H9 (cell line): Measurements from ENCODE around the gene LAMP5. TPM values are rescaled to one million over a fixed set of nuclear protein-coding genes. Genes with fewer than 3 reads are reported as not detected.
A peak's percentile ranks its signal among the peaks of the same experiment; 100 is the strongest.

Experiments used
- DNase-seq: peaks from one replicate; pipeline ENCODE4 v3.0.0-alpha.2; 2017
- H2AFZ ChIP-seq: one replicate; pipeline ENCODE4 v1.6.1; 2013; ENCODE audit warnings: mild to moderate bottlenecking, low read length, control low read depth, moderate library complexity
- H2AK5ac ChIP-seq: 2 replicates; pipeline ENCODE4 v1.6.1; 2013; ENCODE audit warnings: low read length, control low read depth, mixed read lengths; ENCODE audit not compliant: insufficient read length
- H2BK120ac ChIP-seq: one replicate; pipeline ENCODE4 v1.6.1; 2013; ENCODE audit warnings: low read depth, mild to moderate bottlenecking, low read length, control low read depth, inconsistent platforms; ENCODE audit not compliant: poor library complexity, severe bottlenecking
- H2BK12ac ChIP-seq: 2 replicates; pipeline ENCODE4 v1.6.1; 2013; ENCODE audit warnings: low read length, control low read depth, mixed read lengths, low read depth; ENCODE audit not compliant: insufficient read length
- H2BK15ac ChIP-seq: 2 replicates; pipeline ENCODE4 v1.6.1; 2013; ENCODE audit warnings: low read depth, low read length, control low read depth
- H2BK20ac ChIP-seq: one replicate; pipeline ENCODE4 v1.6.1; 2013; ENCODE audit warnings: low read depth, mild to moderate bottlenecking, low read length, control low read depth, inconsistent platforms; ENCODE audit not compliant: poor library complexity, severe bottlenecking
- H2BK5ac ChIP-seq: 2 replicates; pipeline ENCODE4 v1.6.1; 2013; ENCODE audit warnings: low read length, control low read depth, mixed read lengths; ENCODE audit not compliant: insufficient read length
- H3K14ac ChIP-seq: 2 replicates; pipeline ENCODE4 v1.6.1; 2013; ENCODE audit warnings: low read length, control low read depth; ENCODE audit not compliant: insufficient read depth
- H3K18ac ChIP-seq: 2 replicates; pipeline ENCODE4 v1.6.1; 2013; ENCODE audit warnings: low read depth, mild to moderate bottlenecking, mixed read lengths, low read length, control low read depth; ENCODE audit not compliant: insufficient read length
- H3K23ac ChIP-seq: 2 replicates; pipeline ENCODE4 v1.6.1; 2013; ENCODE audit warnings: low read length, control low read depth, mixed read lengths, low read depth; ENCODE audit not compliant: insufficient read length
- H3K23me2 ChIP-seq: 2 replicates; pipeline ENCODE4 v1.6.1; 2013; ENCODE audit warnings: low read depth, mild to moderate bottlenecking, mixed read lengths, low read length, control low read depth; ENCODE audit not compliant: insufficient read length, poor library complexity, severe bottlenecking
- H3K27ac ChIP-seq: 2 replicates; pipeline ENCODE4 v1.5.1; 2013; ENCODE audit warnings: low read length, control low read depth, mixed read lengths, low read depth; ENCODE audit not compliant: insufficient read length
- H3K27me3 ChIP-seq: 2 replicates; pipeline ENCODE4 v1.6.1; 2013; ENCODE audit warnings: low read length, control low read depth, inconsistent platforms; ENCODE audit not compliant: insufficient read depth
- H3K4ac ChIP-seq: 2 replicates; pipeline ENCODE4 v1.6.1; 2013; ENCODE audit warnings: low read depth, mild to moderate bottlenecking, control low read depth, inconsistent platforms, low read length, moderate library complexity
- H3K4me1 ChIP-seq: 2 replicates; pipeline ENCODE4 v1.6.1; 2013; ENCODE audit warnings: low read length, control low read depth, inconsistent platforms; ENCODE audit not compliant: insufficient read depth
- H3K4me2 ChIP-seq: 2 replicates; pipeline ENCODE4 v1.6.1; 2013; ENCODE audit warnings: low read length, control low read depth, mixed read lengths; ENCODE audit not compliant: insufficient read length, insufficient read depth
- H3K56ac ChIP-seq: 2 replicates; pipeline ENCODE4 v1.6.1; 2013; ENCODE audit warnings: low read depth, mild to moderate bottlenecking, mixed read lengths, low read length, control low read depth; ENCODE audit not compliant: insufficient read length
- H3K79me1 ChIP-seq: 2 replicates; pipeline ENCODE4 v1.6.1; 2013; ENCODE audit warnings: low read depth, mild to moderate bottlenecking, moderate library complexity, low read length, control low read depth, inconsistent platforms; ENCODE audit not compliant: insufficient read depth, poor library complexity, severe bottlenecking
- H3K79me2 ChIP-seq: 2 replicates; pipeline ENCODE4 v1.6.1; 2013; ENCODE audit warnings: low read length, control low read depth, inconsistent platforms; ENCODE audit not compliant: insufficient read depth
- H3K9ac ChIP-seq: 2 replicates; pipeline ENCODE4 v1.6.1; 2013; ENCODE audit warnings: low read length, control low read depth, mixed read lengths; ENCODE audit not compliant: insufficient read length; ENCODE audit errors: extremely low read depth
- H3K9me3 ChIP-seq: one replicate; pipeline ENCODE4 v1.6.1; 2013; ENCODE audit warnings: low read depth, low read length, inconsistent platforms; ENCODE audit not compliant: control insufficient read depth
- H3T11ph ChIP-seq: one replicate; pipeline ENCODE4 v1.6.1; 2013; ENCODE audit warnings: mild to moderate bottlenecking, low read length, control low read depth, inconsistent platforms
- H4K20me1 ChIP-seq: one replicate; pipeline ENCODE4 v1.6.1; 2013; ENCODE audit not compliant: control insufficient read depth, insufficient read length, insufficient read depth
- H4K5ac ChIP-seq: 2 replicates; pipeline ENCODE4 v1.6.1; 2013; ENCODE audit warnings: low read depth, mild to moderate bottlenecking, mixed read lengths, low read length, control low read depth; ENCODE audit not compliant: insufficient read length
- H4K8ac ChIP-seq: replicated peaks from 2 replicates; pipeline ENCODE4 v1.6.1; 2013; ENCODE audit warnings: low read length, control low read depth, mixed read lengths, low read depth; ENCODE audit not compliant: insufficient read length
- H4K91ac ChIP-seq: 2 replicates; pipeline ENCODE4 v1.6.1; 2013; ENCODE audit warnings: low read depth, mild to moderate bottlenecking, moderate library complexity, mixed read lengths, low read length, control low read depth; ENCODE audit not compliant: insufficient read length
- H3K27ac Mint-ChIP-seq, 3 experiments: 2 replicates in 2 of 3; 3 replicates in 1 of 3; pipeline ENCODE4 v1.8.0; 2020 to 2021; ENCODE audit warnings: mixed read lengths in 3 of 3, mild to moderate bottlenecking in 1 of 3, moderate library complexity in 1 of 3
- H3K27me3 Mint-ChIP-seq: 2 replicates; pipeline ENCODE4 v1.8.0; 2021; ENCODE audit warnings: low read depth, mild to moderate bottlenecking, moderate library complexity, mixed read lengths
- H3K36me3 Mint-ChIP-seq, 3 experiments: 2 replicates in 2 of 3; 3 replicates in 1 of 3; pipeline ENCODE4 v1.8.0; 2020 to 2021; ENCODE audit warnings: low read depth in 3 of 3, mixed read lengths in 3 of 3; ENCODE audit not compliant: insufficient read depth in 1 of 3
- H3K4me1 Mint-ChIP-seq, 2 experiments: 2 replicates each; pipeline ENCODE4 v1.8.0; 2020; ENCODE audit warnings: mixed read lengths in 2 of 2
- H3K4me3 Mint-ChIP-seq, 2 experiments: 2 replicates in 1 of 2; 3 replicates in 1 of 2; pipeline ENCODE4 v1.8.0; 2020 to 2021; ENCODE audit warnings: mild to moderate bottlenecking in 2 of 2, mixed read lengths in 2 of 2, moderate library complexity in 1 of 2
- H3K9me3 Mint-ChIP-seq, 2 experiments: 2 replicates in 1 of 2; 3 replicates in 1 of 2; pipeline ENCODE4 v1.8.0; 2020; ENCODE audit warnings: mild to moderate bottlenecking in 2 of 2, mixed read lengths in 2 of 2, moderate library complexity in 1 of 2
- CTCF ChIP-seq: fragments of 200-600 bp; sonication (generic); conservative IDR thresholded peaks from 3 replicates; pipeline ENCODE4 v1.8.0; 2021; ENCODE audit warnings: antibody characterized with exemption, mild to moderate bottlenecking
- WGBS: extraction: QIAGEN DNeasy Blood & Tissue Kit; methylation state at CpG from one replicate; pipeline ENCODE4 v1.1.7; 2013; ENCODE audit warnings: missing lambda C conversion rate, low lambda C conversion rate, mixed read lengths; ENCODE audit not compliant: insufficient read length; ENCODE audit errors: extremely low coverage; 5-methylcytosine and 5-hydroxymethylcytosine counted together
- total RNA-seq: library from RNA; stranded (reverse); gene quantifications from 2 replicates; pipeline ENCODE4 v1.2.1, GENCODE V29; 2021

LAMP5 gene
- total RNA-seq, 1 experiment from 2014 or later, result 0.35 TPM

- no peak overlapping the region for H2BK20ac ChIP-seq
- no peak for TF ChIP-seq CTCF
- H3K9me3 ChIP-seq, result no peaks in the 10 kb centered on the region
- no peaks in the 10 kb centered on the region for H4K20me1 ChIP-seq
- H4K5ac ChIP-seq, result no peak overlapping the region
- H4K91ac ChIP-seq, result no peak overlapping the region
- no peak for DNase-seq
- H3K9ac ChIP-seq, result no peak overlapping the region
- H2AFZ ChIP-seq, result no peak overlapping the region
- no peak overlapping the region for H3K14ac ChIP-seq
- no peak overlapping the region for H3K56ac ChIP-seq
- H3K23me2 ChIP-seq, result peaks cover 3% of the 10 kb centered on the region
- peaks cover 1 to 4% of the 10 kb centered on the region in 2 experiments; a peak in 1 of 5 replicates for H3K9me3 Mint-ChIP-seq
- no peak overlapping the region for H2BK15ac ChIP-seq
- no CpG with 5 or more reads among the region's 34 CpGs for WGBS
- no peak overlapping the region for H3K18ac ChIP-seq
- H2AK5ac ChIP-seq, result no peak overlapping the region
- H3T11ph ChIP-seq, result no peak overlapping the region
- no peaks in the 10 kb centered on the region for H3K79me2 ChIP-seq
- H3K4ac ChIP-seq, result no peak overlapping the region
- no peak overlapping the region for H3K27ac ChIP-seq
- no peak overlapping the region for H2BK5ac ChIP-seq
- peaks cover 91% of the 10 kb centered on the region for H3K27me3 Mint-ChIP-seq
- H3K36me3 Mint-ChIP-seq, result no peaks in the 10 kb centered on the region
- H3K4me2 ChIP-seq, result peak overlapping the region; percentile 25
- peaks cover 47% of the 10 kb centered on the region; the same call in 1 of the 2 replicates for H3K27me3 ChIP-seq
- H2BK12ac ChIP-seq, result no peak overlapping the region
- H4K8ac ChIP-seq, result no peak overlapping the region
- H3K4me1 ChIP-seq, result no peaks in the 10 kb centered on the region; the same call in 1 of the 2 replicates
- H3K79me1 ChIP-seq, result no peaks in the 10 kb centered on the region
- H3K27ac Mint-ChIP-seq, result no peak overlapping the region
- no peak overlapping the region for H2BK120ac ChIP-seq
- H3K23ac ChIP-seq, result no peak overlapping the region
- H3K4me1 Mint-ChIP-seq, result peaks cover 17 to 24% of the 10 kb centered on the region in 2 experiments
- H3K4me3 Mint-ChIP-seq, result peak overlapping the region in 1 of 2 experiments; percentile 58; a peak in 1 of 5 replicates
Observed at GRCh38 chr20:9506280-9506821, 8.0 kb upstream of the LAMP5 start.
